ENCODE measurements around the gene PTPN2.
A peak's percentile ranks its signal among the peaks of the same experiment; 100 is the strongest.
"Not testable (repeated sequence)": the region's sequence is repeated elsewhere in the genome, so short reads cannot be mapped to it uniquely, and the experiment has no call there.

Gene PTPN2

DNA sequence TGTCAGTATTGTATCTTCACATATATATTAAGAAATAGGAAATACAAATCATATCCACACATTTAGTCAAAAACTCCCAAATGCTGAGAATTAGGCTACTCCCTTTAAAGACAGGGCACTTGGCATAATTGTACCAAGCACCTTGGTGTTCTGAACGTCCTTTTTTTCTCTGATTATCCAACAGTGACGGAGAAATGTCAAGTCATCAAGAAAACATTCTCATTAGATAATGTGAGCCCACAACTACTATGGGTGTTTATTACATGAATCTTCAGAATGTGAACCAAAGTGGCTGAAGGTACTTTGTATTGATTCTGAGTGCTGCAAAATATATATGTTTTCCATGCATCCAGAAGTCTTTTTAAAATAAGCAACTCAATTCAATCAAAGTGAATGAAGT is 97.4 kb downstream of the PTPN2 start:
- in situ Hi-C loops (cut with HindIII; ENCODE audit: low pct_unique_long_range_greater_than_20kb, low sequenced_read_pairs): no loop called here
- TF ChIP-seq JUND (IDR thresholded peaks at IDR 0.05; ENCODE audit: low read depth): no peak
- DNase-seq (ENCODE audit: low read depth in 1 of 2, low spot score in 1 of 2): no peak

GRCh38 chr18:12783524-12783923 is 100.5 kb downstream of the PTPN2 start:
- in situ Hi-C loops (cut with HindIII; ENCODE audit: low pct_unique_long_range_greater_than_20kb, low sequenced_read_pairs): no loop called here
- no peak for TF ChIP-seq JUND (IDR thresholded peaks at IDR 0.05; ENCODE audit: low read depth)
- DNase-seq (ENCODE audit: low read depth in 1 of 2, low spot score in 1 of 2): no peak

- no peak for DNase-seq (ENCODE audit: low read depth in 1 of 2, low spot score in 1 of 2)
- no peak for TF ChIP-seq JUND (IDR thresholded peaks at IDR 0.05; ENCODE audit: low read depth)
- in situ Hi-C loops (cut with HindIII; ENCODE audit: low pct_unique_long_range_greater_than_20kb, low sequenced_read_pairs): no loop called here
These were observed 101.5 kb downstream of the PTPN2 start for GRCh38 chr18:12782521-12782920.

GRCh38 chr18:12779456-12779855 is 104.6 kb downstream of the PTPN2 start:
- no peak for DNase-seq (ENCODE audit: low read depth in 1 of 2, low spot score in 1 of 2)
- in situ Hi-C loops (cut with HindIII; ENCODE audit: low pct_unique_long_range_greater_than_20kb, low sequenced_read_pairs): no loop called here
- TF ChIP-seq JUND (IDR thresholded peaks at IDR 0.05; ENCODE audit: low read depth): no peak

GRCh38 chr18:12779043-12779442 is 105.0 kb downstream of the PTPN2 start:
- in situ Hi-C loops (cut with HindIII; ENCODE audit: low pct_unique_long_range_greater_than_20kb, low sequenced_read_pairs): no loop called here
- TF ChIP-seq JUND (IDR thresholded peaks at IDR 0.05; ENCODE audit: low read depth): no peak
- DNase-seq (ENCODE audit: low read depth in 1 of 2, low spot score in 1 of 2): no peak

DNA sequence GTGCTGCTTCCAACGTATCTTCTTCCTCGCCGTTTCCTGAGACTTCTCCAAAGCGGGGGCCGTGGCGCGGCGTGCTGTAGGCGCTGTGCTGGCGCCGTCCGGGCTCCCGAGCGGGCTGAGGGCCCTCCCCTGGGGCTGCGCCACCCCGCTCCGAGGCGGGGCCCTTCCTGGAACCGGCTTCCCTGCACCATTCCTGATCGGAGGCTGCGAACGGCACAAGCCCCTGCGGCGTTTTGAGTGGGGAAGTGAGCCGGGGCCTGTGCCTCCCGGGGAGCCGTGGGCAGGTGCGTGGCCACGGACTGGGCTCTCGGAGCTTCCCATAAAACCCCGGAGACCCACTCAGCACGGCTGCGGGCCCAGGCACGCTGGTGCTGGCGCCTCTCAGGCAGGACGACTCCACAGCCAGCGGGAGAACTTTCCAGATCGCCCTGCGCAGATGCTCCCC is 106.5 kb downstream of the PTPN2 start:
- peak; percentile 9 to 33 for DNase-seq (ENCODE audit: low read depth in 1 of 2, low spot score in 1 of 2)
- in situ Hi-C loops (cut with HindIII; ENCODE audit: low pct_unique_long_range_greater_than_20kb, low sequenced_read_pairs): no loop called here
- no peak for TF ChIP-seq JUND (IDR thresholded peaks at IDR 0.05; ENCODE audit: low read depth)

GRCh38 chr18:12776821-12777471 is 107.1 kb downstream of the PTPN2 start:
- in situ Hi-C loops (cut with HindIII; ENCODE audit: low pct_unique_long_range_greater_than_20kb, low sequenced_read_pairs): no loop called here
- DNase-seq (ENCODE audit: low read depth in 1 of 2, low spot score in 1 of 2): no peak
- no peak for TF ChIP-seq JUND (IDR thresholded peaks at IDR 0.05; ENCODE audit: low read depth)

DNA sequence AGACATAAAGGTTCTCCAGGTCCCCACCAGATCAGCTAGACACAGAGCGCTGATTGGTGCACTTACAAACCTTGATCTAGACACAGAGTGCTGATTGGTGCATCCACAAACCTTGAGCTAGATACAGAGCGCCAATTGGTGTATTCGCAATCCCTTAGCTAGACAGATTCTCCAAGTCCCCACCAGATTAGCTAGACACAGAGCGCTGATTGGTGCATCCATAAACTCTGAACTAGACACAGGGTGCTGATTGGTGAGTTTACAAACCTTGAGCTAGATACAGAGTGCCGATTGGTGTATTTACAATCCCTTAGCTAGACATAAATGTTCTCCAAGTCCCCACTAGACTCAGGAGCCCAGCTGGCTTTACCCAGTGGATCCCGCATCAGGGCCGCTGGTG is 107.6 kb downstream of the PTPN2 start:
- DNase-seq (ENCODE audit: low read depth in 1 of 2, low spot score in 1 of 2); in situ Hi-C loops (cut with HindIII; ENCODE audit: low pct_unique_long_range_greater_than_20kb, low sequenced_read_pairs): not testable (repeated sequence)

GRCh38 chr18:12774982-12775381 is 109.1 kb downstream of the PTPN2 start:
- in situ Hi-C loops (cut with HindIII; ENCODE audit: low pct_unique_long_range_greater_than_20kb, low sequenced_read_pairs): no loop called here

GRCh38 chr18:12773369-12773768 is 110.7 kb downstream of the PTPN2 start:
- TF ChIP-seq JUND (IDR thresholded peaks at IDR 0.05; ENCODE audit: low read depth): no peak
- in situ Hi-C loops (cut with HindIII; ENCODE audit: low pct_unique_long_range_greater_than_20kb, low sequenced_read_pairs): no loop called here
- DNase-seq (ENCODE audit: low read depth in 1 of 2, low spot score in 1 of 2): no peak

More at GRCh38 chr18:12774982-12775381, 109.1 kb downstream of the PTPN2 start:
- no peak for DNase-seq (ENCODE audit: low read depth in 1 of 2, low spot score in 1 of 2)
- TF ChIP-seq JUND (IDR thresholded peaks at IDR 0.05; ENCODE audit: low read depth): no peak

GRCh38 chr18:12772111-12772510 is 111.9 kb downstream of the PTPN2 start:
- TF ChIP-seq JUND (IDR thresholded peaks at IDR 0.05; ENCODE audit: low read depth): no peak
- DNase-seq (ENCODE audit: low read depth in 1 of 2, low spot score in 1 of 2): no peak
- in situ Hi-C loops (cut with HindIII; ENCODE audit: low pct_unique_long_range_greater_than_20kb, low sequenced_read_pairs): no loop called here

- in situ Hi-C loops (cut with HindIII; ENCODE audit: low pct_unique_long_range_greater_than_20kb, low sequenced_read_pairs): no loop called here
- DNase-seq (ENCODE audit: low read depth in 1 of 2, low spot score in 1 of 2): no peak
- no peak for TF ChIP-seq JUND (IDR thresholded peaks at IDR 0.05; ENCODE audit: low read depth)
These were observed 113.4 kb downstream of the PTPN2 start for GRCh38 chr18:12770469-12771219.

DNA sequence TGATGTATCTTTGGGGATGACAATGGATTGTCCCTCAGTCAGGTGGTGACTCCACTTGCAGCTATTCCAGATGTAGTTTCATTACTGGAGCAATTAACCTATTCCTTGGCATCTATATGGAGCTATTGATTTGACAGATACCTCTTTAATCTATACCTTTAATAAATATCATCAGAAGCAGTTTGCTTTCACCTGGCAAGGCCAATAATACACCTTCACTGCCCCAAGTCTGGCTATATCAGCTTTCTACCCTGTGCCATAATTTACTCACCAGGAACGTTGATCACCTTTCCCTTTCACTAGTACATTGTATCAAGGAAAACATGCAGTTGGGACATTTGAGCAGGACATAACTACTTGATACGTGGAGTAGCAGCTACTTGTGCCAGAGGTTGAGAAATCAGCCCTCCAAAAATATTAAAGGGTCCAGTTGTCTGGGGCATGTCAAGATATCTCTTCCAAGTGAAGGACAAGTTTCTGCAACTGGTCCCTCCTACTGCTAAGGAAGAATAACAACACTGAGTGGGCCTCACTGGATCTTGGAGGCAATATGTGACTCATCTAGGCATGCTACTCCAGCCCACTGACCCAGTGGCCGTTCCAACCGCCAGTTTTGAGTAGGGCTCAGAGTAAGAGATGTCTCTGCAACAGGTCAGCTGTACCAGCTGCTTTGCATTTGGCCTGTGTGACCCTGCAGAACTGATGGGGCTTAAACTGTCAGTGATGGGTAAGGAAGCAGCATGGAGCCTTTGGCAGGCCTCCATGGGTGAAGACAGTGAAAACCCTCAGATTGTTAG is 114.2 kb downstream of the PTPN2 start:
- no peak for DNase-seq (ENCODE audit: low read depth in 1 of 2, low spot score in 1 of 2)
- in situ Hi-C loops (cut with HindIII; ENCODE audit: low pct_unique_long_range_greater_than_20kb, low sequenced_read_pairs): no loop called here
- TF ChIP-seq JUND (IDR thresholded peaks at IDR 0.05; ENCODE audit: low read depth): no peak

All from T47D (cell line).